CD14-positive monocyte (primary cell): Measurements from ENCODE around the gene WDFY4. TPM values are rescaled to one million over a fixed set of nuclear protein-coding genes. Genes with fewer than 3 reads are reported as not detected.
A peak's percentile ranks its signal among the peaks of the same experiment; 100 is the strongest.

Source experiments
- DNase-seq, 3 donors: peaks; one replicate each; pipeline ENCODE4 v3.0.0-alpha.2; 2011 to 2022
- H2AFZ ChIP-seq: 2 replicates; pipeline ENCODE4 v1.6.0; 2012; ENCODE audit warnings: mild to moderate bottlenecking, low read depth, low read length, inconsistent platforms; ENCODE audit not compliant: insufficient read depth, poor library complexity, severe bottlenecking
- H3K27ac ChIP-seq, 2 donors: 1 replicate in 1 of 2; 2 replicates in 1 of 2; pipeline ENCODE4 v1.5.1; 2012 to 2013; ENCODE audit warnings: low read length in 2 of 2, control low read depth in 1 of 2, inconsistent platforms in 1 of 2, low read depth in 1 of 2, mild to moderate bottlenecking in 1 of 2
- H3K27me3 ChIP-seq, 2 donors: one replicate each; pipeline versions ENCODE4 v1.6.0 to v1.6.1; 2011 to 2013; ENCODE audit warnings: low read length in 2 of 2; ENCODE audit not compliant: control insufficient read depth in 2 of 2, insufficient read depth in 2 of 2
- H3K36me3 ChIP-seq, 2 donors: replicated peaks in 1 of 2; 1 replicate in 1 of 2; 2 replicates in 1 of 2; pipeline versions ENCODE4 v1.5.1 to v1.6.1; 2012 to 2013; ENCODE audit warnings: low read length in 2 of 2, control low read depth in 1 of 2, inconsistent platforms in 1 of 2, mild to moderate bottlenecking in 1 of 2; ENCODE audit not compliant: insufficient read depth in 2 of 2, control insufficient read depth in 1 of 2
- H3K4me1 ChIP-seq, 2 donors: 1 replicate in 1 of 2; 2 replicates in 1 of 2; pipeline versions ENCODE4 v1.5.1 to v1.6.1; 2012 to 2013; ENCODE audit warnings: low read length in 2 of 2, control low read depth in 1 of 2, inconsistent platforms in 1 of 2, mild to moderate bottlenecking in 1 of 2, moderate library complexity in 1 of 2; ENCODE audit not compliant: insufficient read depth in 2 of 2, control insufficient read depth in 1 of 2
- H3K4me2 ChIP-seq: replicated peaks from 2 replicates; pipeline ENCODE3; 2012; ENCODE audit warnings: low read length, moderate library complexity, mild to moderate bottlenecking; ENCODE audit not compliant: poor library complexity, severe bottlenecking; ENCODE audit errors: extremely low read depth
- H3K4me3 ChIP-seq, 3 experiments: fragments of 200-600 bp in 1 of 3; sonication (generic) in 1 of 3; replicated peaks in 1 of 3; 1 replicate in 2 of 3; 2 replicates in 1 of 3; pipeline ENCODE4 v1.5.1; 2011 to 2013; ENCODE audit warnings: low read length in 3 of 3, mild to moderate bottlenecking in 3 of 3, control low read depth in 2 of 3, low read depth in 2 of 3, inconsistent platforms in 1 of 3, moderate library complexity in 1 of 3
- H3K79me2 ChIP-seq: 2 replicates; pipeline ENCODE4 v1.6.0; 2012; ENCODE audit warnings: mild to moderate bottlenecking, control low read depth, inconsistent platforms, low read length, moderate library complexity; ENCODE audit not compliant: insufficient read depth
- H3K9ac ChIP-seq: 2 replicates; pipeline ENCODE4 v1.6.0; 2017; ENCODE audit warnings: low read length, mild to moderate bottlenecking; ENCODE audit not compliant: insufficient read depth, poor library complexity, severe bottlenecking
- H3K9me3 ChIP-seq, 2 donors: replicated peaks in 1 of 2; 1 replicate in 1 of 2; 2 replicates in 1 of 2; pipeline versions ENCODE4 v1.5.1 to v1.6.1; 2012 to 2013; ENCODE audit warnings: low read length in 2 of 2, control low read depth in 1 of 2; ENCODE audit not compliant: control insufficient read depth in 1 of 2, insufficient read depth in 1 of 2
- H4K20me1 ChIP-seq: 2 replicates; pipeline ENCODE4 v1.6.0; 2012; ENCODE audit warnings: mild to moderate bottlenecking, low read length, control low read depth, moderate library complexity; ENCODE audit not compliant: insufficient read depth
- H3K27ac Mint-ChIP-seq, 7 donors: one replicate each; pipeline ENCODE4 v1.8.0; 2020; ENCODE audit warnings: mild to moderate bottlenecking in 7 of 7, mixed read lengths in 7 of 7, moderate library complexity in 6 of 7, inconsistent platforms in 2 of 7
- H3K27me3 Mint-ChIP-seq, 3 donors: one replicate each; pipeline ENCODE4 v1.8.0; 2021 to 2022; ENCODE audit warnings: low read depth in 3 of 3, mild to moderate bottlenecking in 3 of 3, mixed read lengths in 3 of 3, moderate library complexity in 3 of 3, inconsistent platforms in 1 of 3
- H3K36me3 Mint-ChIP-seq, 2 donors: one replicate each; pipeline ENCODE4 v1.8.0; 2020; ENCODE audit warnings: mixed read lengths in 2 of 2, inconsistent platforms in 1 of 2, mild to moderate bottlenecking in 1 of 2
- H3K4me1 Mint-ChIP-seq: one replicate; pipeline ENCODE4 v1.8.0; 2020; ENCODE audit warnings: mild to moderate bottlenecking, mixed read lengths
- H3K4me3 Mint-ChIP-seq, 2 donors: one replicate each; pipeline ENCODE4 v1.8.0; 2020; ENCODE audit warnings: mild to moderate bottlenecking in 2 of 2, mixed read lengths in 2 of 2, moderate library complexity in 1 of 2
- H3K9me3 Mint-ChIP-seq, 7 donors: one replicate each; pipeline ENCODE4 v1.8.0; 2020 to 2022; ENCODE audit warnings: mixed read lengths in 7 of 7, mild to moderate bottlenecking in 6 of 7, moderate library complexity in 6 of 7, inconsistent platforms in 2 of 7
- CTCF ChIP-seq: fragments of 200-600 bp; IDR thresholded peaks from one replicate; pipeline ENCODE4 v1.8.0; 2022; ENCODE audit warnings: antibody characterized with exemption, mild to moderate bottlenecking
- WGBS: methylation state at CpG from one replicate; pipeline ENCODE4 v1.1.5; 2013; ENCODE audit warnings: missing lambda C conversion rate; ENCODE audit not compliant: insufficient coverage; 5-methylcytosine and 5-hydroxymethylcytosine counted together
- intact Hi-C, 2 donors: fragments of 100-400 bp; cut with micrococcal nuclease; formaldehyde crosslinking; loops; one replicate each; pipeline versions ENCODE4 v1.15.0 to v1.15.1; 2023
- polyA plus RNA-seq, 3 donors: library from polyadenylated mRNA; depleted of rRNA in 1 of 3; unstranded in 2 of 3; stranded (reverse) in 1 of 3; fragments of 300-500 nt in 2 of 3; fragments of >200 nt in 1 of 3; fragmentation: Illumina TruSeq in 2 of 3; gene quantifications; 1 replicate in 2 of 3; 2 replicates in 1 of 3; pipeline ENCODE4 v1.2.3, GENCODE V29; 2012 to 2021

Gene WDFY4
- polyA plus RNA-seq, 3 donors, result 7.5 to 36.1 (median 9.8) TPM

DNA sequence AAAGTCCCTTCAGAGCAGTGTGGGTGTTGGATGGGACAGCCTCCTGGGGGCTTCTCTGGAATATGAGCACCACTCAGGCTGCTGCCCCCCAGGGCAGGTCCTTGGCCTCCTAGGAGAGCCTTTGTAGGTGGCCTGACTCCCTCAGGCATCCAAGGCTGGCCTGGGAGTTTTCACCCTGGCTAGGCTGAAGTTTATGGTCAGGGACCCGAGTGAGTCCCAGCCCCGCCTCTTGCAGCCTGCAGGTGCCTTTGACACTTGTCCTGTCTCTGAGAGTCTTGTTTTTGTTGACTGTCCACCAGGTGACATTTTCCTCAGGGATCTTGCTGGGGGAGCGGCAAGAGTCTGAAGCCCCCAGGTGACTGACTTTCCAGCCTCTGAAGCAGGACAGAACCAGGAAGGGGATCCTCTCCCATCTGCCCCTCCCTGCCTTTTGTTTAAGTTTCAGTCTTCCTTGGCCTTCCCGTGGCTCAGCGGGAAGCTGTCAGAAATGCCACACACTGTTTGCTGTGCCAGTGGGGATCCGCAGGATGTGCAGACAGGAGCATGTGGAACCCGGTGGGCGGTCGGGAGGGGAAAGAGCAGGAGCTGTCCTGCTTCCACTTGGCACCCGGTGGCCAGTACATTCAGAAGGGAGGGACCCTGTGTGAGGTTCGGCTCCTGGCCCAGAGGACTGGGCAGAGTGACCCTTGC is 195.5 kb downstream of the WDFY4 start:
- H3K36me3 Mint-ChIP-seq, result peaks cover 67 to 88% of the 10 kb centered on the region in 2 donors

GRCh38 chr10:48881937-48882336 is 197.3 kb downstream of the WDFY4 start:
- no peak for DNase-seq
- no peak for TF ChIP-seq CTCF
- Histone ChIP-seq H3K27ac (peak overlapping the region in 1 of 2 donors; percentile 59), H3K27me3 (no peaks in the 10 kb centered on the region), H3K4me3 (no peak overlapping the region), H3K9ac (no peak overlapping the region), H2AFZ (no peak overlapping the region), H3K4me2 (no peak overlapping the region), H3K79me2 (no peaks in the 10 kb centered on the region), H4K20me1 (no peaks in the 10 kb centered on the region), H3K4me1 (no peaks in the 10 kb centered on the region), H3K9me3 (no peaks in the 10 kb centered on the region), H3K36me3 (peaks cover 40 to 87% of the 10 kb centered on the region in 2 donors)
- Mint-ChIP-seq H3K9me3 (peaks cover 0 to 3% (median 0%) of the 10 kb centered on the region in 7 donors), H3K36me3 (peaks cover 53 to 76% of the 10 kb centered on the region in 2 donors), H3K27me3 (peaks cover 0 to 3% (median 1%) of the 10 kb centered on the region in 3 donors), H3K27ac (peak overlapping the region in 1 of 7 donors; percentile 80), H3K4me1 (peaks cover 6% of the 10 kb centered on the region), H3K4me3 (no peak overlapping the region)
- no CpG with 5 or more reads among the region's 1 CpG for WGBS
- intact Hi-C loops, result no loop called here

More for the DNA sequence above, 195.5 kb downstream of the WDFY4 start:
- TF ChIP-seq CTCF, result no peak
- intact Hi-C loops, result no loop called here
- Histone ChIP-seq H4K20me1 (no peaks in the 10 kb centered on the region), H3K4me3 (no peak overlapping the region), H2AFZ (no peak overlapping the region), H3K79me2 (no peaks in the 10 kb centered on the region), H3K36me3 (peaks cover 57 to 92% of the 10 kb centered on the region in 2 donors), H3K9ac (no peak overlapping the region), H3K4me2 (no peak overlapping the region), H3K4me1 (no peaks in the 10 kb centered on the region), H3K27ac (no peak overlapping the region), H3K27me3 (no peaks in the 10 kb centered on the region), H3K9me3 (no peaks in the 10 kb centered on the region)
- peak overlapping the region in 2 of 7 donors; percentile 12 to 58 for H3K27ac Mint-ChIP-seq
- 96% methylated on average over 11 of the region's 11 CpGs for WGBS
- DNase-seq, result no peak
- H3K4me1 Mint-ChIP-seq, result peaks cover 6% of the 10 kb centered on the region
- H3K9me3 Mint-ChIP-seq, result peaks cover 0 to 3% (median 0%) of the 10 kb centered on the region in 7 donors
- H3K4me3 Mint-ChIP-seq, result no peak overlapping the region
- peaks cover 0 to 5% (median 1%) of the 10 kb centered on the region in 3 donors for H3K27me3 Mint-ChIP-seq
